Stimulated activated naive CD8-positive, alpha-beta T cell treated with anti-CD3 and anti-CD28 coated beads, Interleukin-15, Interleukin-2, amounts not matched to agents 100 ng/mL and 50 ng/mL, for 24 hours (primary cell): ENCODE data around the gene TMEM69.
A peak's percentile ranks its signal among the peaks of the same experiment; 100 is the strongest.
"Not testable (repeated sequence)": the region's sequence is repeated elsewhere in the genome, so short reads cannot be mapped to it uniquely, and the experiment has no call there.

Source experiments
- H3K27ac Mint-ChIP-seq: one replicate; pipeline ENCODE4 v1.8.0; 2021; ENCODE audit warnings: mild to moderate bottlenecking, mixed read lengths
- H3K27me3 Mint-ChIP-seq: one replicate; pipeline ENCODE4 v1.8.0; 2021; ENCODE audit warnings: mixed read lengths
- H3K36me3 Mint-ChIP-seq: one replicate; pipeline ENCODE4 v1.8.0; 2021; ENCODE audit warnings: low read depth, mixed read lengths
- H3K4me1 Mint-ChIP-seq: one replicate; pipeline ENCODE4 v1.8.0; 2021; ENCODE audit warnings: low read depth, mixed read lengths
- H3K4me3 Mint-ChIP-seq: one replicate; pipeline ENCODE4 v1.8.0; 2021; ENCODE audit warnings: mild to moderate bottlenecking, mixed read lengths
- H3K9me3 Mint-ChIP-seq: one replicate; pipeline ENCODE4 v1.8.0; 2021; ENCODE audit warnings: mixed read lengths

The TMEM69 gene

DNA sequence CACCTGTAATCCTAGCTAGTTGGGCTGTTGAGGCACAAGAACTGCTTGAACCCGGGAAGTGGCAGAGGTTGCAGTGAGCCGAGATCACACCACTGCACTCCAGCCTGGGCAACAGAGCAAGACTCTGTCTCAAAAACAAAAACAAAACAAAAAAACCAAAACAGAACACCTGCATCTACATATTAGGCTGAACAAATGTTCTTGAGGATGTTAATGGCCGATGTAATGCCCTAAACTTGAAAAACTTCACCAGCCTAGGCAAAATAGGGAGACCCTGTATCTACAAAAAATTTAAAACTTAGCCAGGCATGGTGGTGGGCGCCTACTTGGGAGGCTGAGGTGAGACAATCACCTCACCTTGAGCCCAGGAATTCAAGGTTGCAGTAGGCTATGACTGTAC, 19.5 kb upstream of the TMEM69 start:
- Mint-ChIP-seq H3K4me1 (peaks cover 50% of the 10 kb centered on the region), H3K36me3 (peaks cover 30% of the 10 kb centered on the region), H3K27me3 (no peaks in the 10 kb centered on the region), H3K27ac (no peak overlapping the region), H3K4me3 (no peak overlapping the region), H3K9me3 (no peaks in the 10 kb centered on the region)

DNA sequence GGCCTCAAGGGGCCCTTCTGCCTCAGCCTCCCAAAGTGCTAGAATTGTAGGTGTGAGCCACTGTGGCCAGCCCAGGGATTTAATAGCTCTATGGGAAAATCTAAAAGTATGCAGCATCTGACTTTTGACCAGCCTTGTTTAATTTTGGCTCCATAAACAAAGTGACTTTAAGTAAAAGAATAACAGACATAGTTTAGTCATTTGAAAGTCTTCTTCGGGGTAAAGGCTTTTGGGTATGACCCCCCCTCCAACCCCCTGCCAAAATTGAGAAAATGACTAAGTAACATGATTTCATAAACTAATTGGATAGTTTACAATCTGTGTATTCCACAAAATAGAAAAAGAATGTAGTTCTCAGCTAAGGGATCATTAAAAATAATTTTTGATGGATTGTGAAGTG, 18.6 kb upstream of the TMEM69 start:
- Mint-ChIP-seq H3K36me3 (peaks cover 38% of the 10 kb centered on the region), H3K27ac (no peak overlapping the region), H3K4me1 (peaks cover 56% of the 10 kb centered on the region), H3K9me3 (no peaks in the 10 kb centered on the region), H3K4me3 (no peak overlapping the region), H3K27me3 (no peaks in the 10 kb centered on the region)

DNA sequence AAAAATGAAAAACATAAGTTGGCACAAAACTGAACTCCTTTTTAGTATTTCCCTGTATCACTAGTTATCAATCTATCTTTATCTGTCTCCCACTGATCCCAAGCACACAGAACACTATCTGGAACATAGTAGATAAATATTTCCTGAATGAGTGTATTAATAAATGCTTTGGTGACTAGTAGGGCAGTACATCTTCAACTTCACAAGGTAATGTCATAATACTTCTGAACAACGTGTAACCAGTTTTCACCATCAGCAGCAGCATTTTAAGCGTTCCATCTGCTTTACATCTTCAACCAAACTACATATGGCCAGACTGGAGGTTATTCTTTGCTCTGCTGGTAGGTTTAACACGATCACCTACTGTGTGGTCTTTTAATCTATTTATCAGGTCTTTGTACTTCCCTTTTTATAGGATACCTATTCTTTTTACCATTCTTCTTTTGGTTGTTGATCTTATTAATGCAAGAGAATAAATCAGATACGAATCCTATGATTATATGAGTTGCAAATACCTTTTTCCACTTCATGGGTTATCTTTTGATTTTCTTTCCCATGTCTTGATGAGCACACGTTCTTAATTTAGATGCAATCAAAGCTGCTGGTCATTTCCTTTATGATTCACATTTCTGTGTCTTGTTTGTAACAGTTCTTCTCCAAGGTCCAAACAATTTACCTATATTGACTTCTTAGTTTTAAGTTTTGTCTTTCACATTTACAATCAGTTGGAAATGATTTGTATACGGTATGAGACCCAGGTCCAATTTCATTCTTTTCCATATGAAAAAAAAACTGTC, 17.9 kb upstream of the TMEM69 start:
- Mint-ChIP-seq H3K4me3 (no peak overlapping the region), H3K9me3 (no peaks in the 10 kb centered on the region), H3K27ac (peak overlapping the region; percentile 26), H3K4me1 (peaks cover 63% of the 10 kb centered on the region), H3K36me3 (peaks cover 43% of the 10 kb centered on the region), H3K27me3 (no peaks in the 10 kb centered on the region)

DNA sequence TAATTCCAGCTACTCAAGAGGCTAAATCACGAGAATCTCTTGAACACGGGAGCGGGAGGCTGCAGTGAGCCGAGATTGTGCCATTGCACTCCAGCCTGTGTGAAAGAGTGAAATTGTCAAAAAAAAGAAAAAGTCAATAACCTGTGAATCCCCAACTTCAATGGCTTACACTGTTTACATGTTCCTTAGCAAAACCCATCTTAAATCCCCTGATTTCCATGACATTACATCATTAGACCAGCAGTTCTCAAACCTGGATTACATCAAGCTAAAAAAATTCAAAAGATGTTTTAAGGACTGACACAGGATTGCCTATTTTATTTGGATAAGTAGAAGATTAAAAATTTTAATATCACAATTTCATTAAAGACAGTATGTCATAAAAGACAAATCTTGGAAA, 14.0 kb upstream of the TMEM69 start:
- Mint-ChIP-seq H3K27ac (no peak overlapping the region), H3K4me3 (no peak overlapping the region), H3K9me3 (no peaks in the 10 kb centered on the region), H3K27me3 (no peaks in the 10 kb centered on the region), H3K4me1 (peaks cover 82% of the 10 kb centered on the region), H3K36me3 (peaks cover 30% of the 10 kb centered on the region)

DNA sequence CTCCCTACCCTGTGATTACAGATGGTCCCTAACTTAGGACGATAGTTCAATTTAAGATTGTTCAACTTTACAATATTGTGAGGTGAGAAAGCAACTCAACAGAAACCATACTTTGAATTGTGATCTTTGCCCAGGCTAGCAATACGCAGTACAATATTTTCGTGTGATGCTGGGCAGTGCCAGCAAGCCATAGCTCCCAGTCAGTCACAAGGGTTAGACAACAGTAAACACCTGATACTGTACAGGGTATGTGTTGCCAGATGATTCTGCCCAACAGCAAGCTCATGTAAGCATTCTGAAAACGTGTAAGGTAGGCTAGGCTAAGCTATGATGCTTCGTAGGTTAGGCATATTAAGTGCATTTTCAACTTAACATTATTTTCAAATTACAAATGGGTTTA, 13.5 kb upstream of the TMEM69 start:
- no peak overlapping the region for H3K27ac Mint-ChIP-seq
- no peak overlapping the region for H3K4me3 Mint-ChIP-seq
- H3K4me1 Mint-ChIP-seq: peaks cover 82% of the 10 kb centered on the region
- peaks cover 30% of the 10 kb centered on the region for H3K36me3 Mint-ChIP-seq
- no peaks in the 10 kb centered on the region for H3K9me3 Mint-ChIP-seq
- no peaks in the 10 kb centered on the region for H3K27me3 Mint-ChIP-seq

DNA sequence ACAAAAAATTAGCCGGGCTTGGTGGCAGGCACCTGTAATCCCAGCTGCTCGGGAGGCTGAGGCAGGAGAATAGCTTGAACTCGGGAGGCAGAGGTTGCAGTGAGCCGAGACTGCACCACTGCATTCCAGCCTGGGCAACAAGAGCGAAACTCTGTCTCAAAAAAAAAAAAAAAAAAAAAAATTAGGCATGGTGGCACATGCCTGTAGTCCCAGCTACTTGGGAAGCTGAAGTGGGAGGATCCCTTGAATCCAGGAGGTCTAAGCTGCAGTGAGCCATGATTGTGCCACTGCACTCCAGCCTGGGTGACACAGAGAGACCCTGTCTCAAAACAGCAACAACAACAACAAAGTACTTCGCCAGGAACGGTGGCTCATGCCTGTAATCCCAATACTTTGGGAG, 11.4 kb upstream of the TMEM69 start:
- peaks cover 39% of the 10 kb centered on the region for H3K36me3 Mint-ChIP-seq
- peaks cover 90% of the 10 kb centered on the region for H3K4me1 Mint-ChIP-seq
- H3K4me3 Mint-ChIP-seq, H3K9me3 Mint-ChIP-seq, H3K27me3 Mint-ChIP-seq: not testable (repeated sequence)
- H3K27ac Mint-ChIP-seq: peak overlapping the region; percentile 48

DNA sequence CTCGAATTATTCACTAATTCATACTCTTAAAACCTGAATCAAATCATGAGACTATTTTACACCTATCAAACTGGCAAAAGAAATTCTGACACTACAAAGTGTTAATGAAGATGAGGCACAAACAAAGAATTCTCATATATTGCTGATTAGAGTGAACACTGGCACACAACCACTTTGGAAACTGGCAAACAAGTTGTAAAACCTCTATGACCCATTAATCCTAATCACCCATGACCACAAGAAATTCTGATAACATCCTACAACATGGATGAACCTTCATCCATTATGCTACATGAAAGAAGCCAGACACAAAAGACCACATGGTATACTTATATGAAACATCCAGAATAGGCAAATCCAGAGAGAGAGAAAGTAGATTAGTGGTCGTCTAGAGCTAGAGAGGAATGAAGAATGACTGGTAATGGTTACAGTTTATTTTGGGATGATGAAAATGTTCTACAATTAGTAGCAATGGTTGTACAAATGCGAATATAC, 10.2 kb upstream of the TMEM69 start:
- Mint-ChIP-seq H3K4me3 (no peak overlapping the region), H3K27me3 (no peaks in the 10 kb centered on the region), H3K9me3 (no peaks in the 10 kb centered on the region), H3K36me3 (peaks cover 34% of the 10 kb centered on the region), H3K4me1 (peaks cover 94% of the 10 kb centered on the region), H3K27ac (no peak overlapping the region)

DNA sequence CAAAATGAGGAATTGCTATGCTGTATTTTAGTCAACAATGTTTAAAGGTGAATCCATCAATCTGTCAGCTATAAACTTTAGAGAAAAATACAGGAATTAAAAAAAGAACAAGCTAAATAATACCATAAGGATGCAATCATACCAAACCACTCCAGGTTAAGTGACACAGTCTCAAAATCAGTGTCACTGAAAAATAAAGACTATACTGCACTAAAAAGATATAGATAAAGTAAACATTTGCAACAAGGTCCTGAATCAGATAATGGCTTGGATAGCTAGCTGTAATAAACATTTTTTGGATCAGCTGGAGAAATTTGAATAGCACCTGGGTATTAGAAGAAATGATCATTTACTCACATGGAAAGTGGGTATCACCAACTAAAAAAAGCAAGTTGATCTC, 9.5 kb upstream of the TMEM69 start:
- H3K36me3 Mint-ChIP-seq: peaks cover 27% of the 10 kb centered on the region
- H3K4me1 Mint-ChIP-seq: peaks cover 89% of the 10 kb centered on the region
- H3K27ac Mint-ChIP-seq: no peak overlapping the region
- no peaks in the 10 kb centered on the region for H3K27me3 Mint-ChIP-seq
- no peaks in the 10 kb centered on the region for H3K9me3 Mint-ChIP-seq
- no peak overlapping the region for H3K4me3 Mint-ChIP-seq

DNA sequence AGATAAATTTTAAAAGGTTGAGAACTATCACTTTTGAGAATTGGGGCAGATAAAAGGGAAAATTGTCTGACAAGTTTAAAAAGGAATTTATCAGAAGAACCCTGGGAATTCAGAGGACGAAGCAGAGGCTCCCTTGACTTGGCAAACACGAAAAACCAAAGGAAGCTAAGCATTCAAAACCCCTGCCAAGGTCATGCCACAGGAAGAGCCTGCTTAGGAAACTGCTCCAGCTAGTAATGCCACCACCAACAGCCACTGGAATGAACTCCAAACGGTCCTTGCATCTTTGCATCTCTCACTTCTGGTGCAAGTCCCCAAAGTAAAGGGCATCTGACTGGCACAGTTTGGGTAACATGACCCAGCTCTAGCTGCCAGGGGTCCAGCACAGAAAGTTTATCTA, 8.9 kb upstream of the TMEM69 start:
- Mint-ChIP-seq H3K27me3 (no peaks in the 10 kb centered on the region), H3K27ac (no peak overlapping the region), H3K4me3 (no peak overlapping the region), H3K4me1 (peaks cover 85% of the 10 kb centered on the region), H3K9me3 (no peaks in the 10 kb centered on the region), H3K36me3 (peaks cover 21% of the 10 kb centered on the region)

DNA sequence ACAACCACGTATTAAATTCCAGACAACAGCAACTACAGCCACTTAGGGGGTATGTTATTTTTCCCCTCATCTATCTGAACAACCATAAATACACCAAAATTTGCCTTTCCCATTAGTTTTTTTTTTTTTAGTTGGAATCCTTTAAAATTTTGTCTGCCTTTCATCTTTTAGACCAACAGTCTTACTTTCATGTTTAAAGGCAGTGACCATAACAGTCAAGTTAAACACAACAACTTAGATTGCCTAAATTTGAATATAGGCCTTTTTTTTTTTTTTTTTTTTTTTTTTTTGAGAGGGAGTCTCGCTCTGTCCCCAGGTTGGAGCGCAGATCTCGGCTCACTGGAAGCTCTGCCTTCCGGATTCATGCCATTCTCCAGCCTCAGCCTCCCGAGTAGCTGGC, 5.0 kb upstream of the TMEM69 start:
- Mint-ChIP-seq H3K9me3 (no peaks in the 10 kb centered on the region), H3K27me3 (no peaks in the 10 kb centered on the region), H3K36me3 (peaks cover 20% of the 10 kb centered on the region), H3K4me1 (peaks cover 67% of the 10 kb centered on the region), H3K27ac (no peak overlapping the region), H3K4me3 (no peak overlapping the region)

DNA sequence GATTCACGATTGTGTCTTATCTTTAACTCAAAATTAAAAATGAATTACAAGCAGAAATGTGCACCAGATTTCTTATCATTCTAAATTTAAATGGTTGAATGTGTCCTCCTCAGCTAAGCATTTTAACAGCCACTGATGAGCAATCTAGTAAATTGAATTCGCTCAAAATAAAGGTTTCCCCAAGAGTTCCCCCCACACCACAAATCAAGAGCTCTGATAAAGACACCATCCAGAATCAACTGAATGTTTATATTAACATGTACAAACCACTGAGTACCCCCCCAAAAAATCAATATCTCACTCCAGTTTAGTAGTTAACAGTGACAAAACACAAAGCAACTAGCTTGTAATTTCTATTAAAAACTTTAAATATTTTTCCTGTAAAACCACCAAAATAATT, 3.6 kb upstream of the TMEM69 start:
- no peak overlapping the region for H3K27ac Mint-ChIP-seq
- peaks cover 61% of the 10 kb centered on the region for H3K4me1 Mint-ChIP-seq
- H3K4me3 Mint-ChIP-seq: peak overlapping the region; percentile 97
- peaks cover 24% of the 10 kb centered on the region for H3K36me3 Mint-ChIP-seq
- H3K9me3 Mint-ChIP-seq: no peaks in the 10 kb centered on the region
- no peaks in the 10 kb centered on the region for H3K27me3 Mint-ChIP-seq

DNA sequence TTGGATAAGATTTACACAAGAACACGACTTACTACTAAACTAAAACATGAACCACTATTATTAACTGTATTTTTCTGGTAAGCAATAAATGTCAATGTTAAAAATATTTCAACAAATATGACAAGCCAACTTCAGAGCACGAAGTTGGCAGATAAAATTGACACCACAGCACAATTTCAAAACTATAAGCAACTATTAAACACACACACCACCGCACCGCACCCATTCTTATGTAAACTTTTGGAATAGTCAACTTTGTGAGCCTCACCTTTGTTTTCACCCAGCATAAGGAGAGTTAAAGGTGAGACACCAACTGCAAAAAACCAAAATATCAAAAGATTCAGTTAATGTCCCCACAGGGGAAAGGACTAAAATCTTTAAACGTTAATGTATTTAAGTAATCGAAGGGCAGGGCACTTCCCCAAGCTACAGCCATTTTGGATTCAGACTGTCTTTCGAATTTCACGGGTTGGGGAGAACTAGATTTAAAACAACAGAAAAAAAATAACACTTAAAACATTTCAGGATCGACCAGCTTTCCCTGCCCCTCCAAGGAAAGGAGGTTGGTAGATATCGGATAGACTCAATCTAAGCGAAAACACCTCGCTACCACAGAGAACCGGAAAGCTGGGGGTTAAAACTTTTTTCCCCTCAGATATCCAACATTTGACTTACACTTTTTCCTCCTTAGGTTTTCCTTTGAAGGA, 2.5 kb upstream of the TMEM69 start:
- H3K4me1 Mint-ChIP-seq: peaks cover 61% of the 10 kb centered on the region
- H3K4me3 Mint-ChIP-seq: peak overlapping the region; percentile 97
- H3K27ac Mint-ChIP-seq: peak overlapping the region; percentile 96
- no peaks in the 10 kb centered on the region for H3K9me3 Mint-ChIP-seq
- peaks cover 31% of the 10 kb centered on the region for H3K36me3 Mint-ChIP-seq
- no peaks in the 10 kb centered on the region for H3K27me3 Mint-ChIP-seq

DNA sequence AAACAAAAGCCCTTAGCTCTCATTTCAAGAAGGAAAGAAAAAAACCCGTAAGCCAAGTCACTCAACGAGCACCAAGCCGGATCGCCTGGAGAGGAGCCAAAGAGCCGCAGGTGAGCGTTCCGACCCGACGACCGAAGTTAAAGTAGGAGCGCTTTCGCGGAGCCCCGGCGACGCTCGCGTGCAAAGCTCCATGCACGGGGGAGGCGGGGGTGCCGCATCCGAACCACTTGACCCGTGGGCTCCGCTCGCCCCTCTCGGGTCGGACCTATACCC, 2.0 kb upstream of the TMEM69 start:
- H3K27me3 Mint-ChIP-seq: no peaks in the 10 kb centered on the region
- H3K27ac Mint-ChIP-seq: peak overlapping the region; percentile 96
- H3K4me3 Mint-ChIP-seq: peak overlapping the region; percentile 97
- H3K36me3 Mint-ChIP-seq: peaks cover 31% of the 10 kb centered on the region
- H3K9me3 Mint-ChIP-seq: no peaks in the 10 kb centered on the region
- peaks cover 61% of the 10 kb centered on the region for H3K4me1 Mint-ChIP-seq

DNA sequence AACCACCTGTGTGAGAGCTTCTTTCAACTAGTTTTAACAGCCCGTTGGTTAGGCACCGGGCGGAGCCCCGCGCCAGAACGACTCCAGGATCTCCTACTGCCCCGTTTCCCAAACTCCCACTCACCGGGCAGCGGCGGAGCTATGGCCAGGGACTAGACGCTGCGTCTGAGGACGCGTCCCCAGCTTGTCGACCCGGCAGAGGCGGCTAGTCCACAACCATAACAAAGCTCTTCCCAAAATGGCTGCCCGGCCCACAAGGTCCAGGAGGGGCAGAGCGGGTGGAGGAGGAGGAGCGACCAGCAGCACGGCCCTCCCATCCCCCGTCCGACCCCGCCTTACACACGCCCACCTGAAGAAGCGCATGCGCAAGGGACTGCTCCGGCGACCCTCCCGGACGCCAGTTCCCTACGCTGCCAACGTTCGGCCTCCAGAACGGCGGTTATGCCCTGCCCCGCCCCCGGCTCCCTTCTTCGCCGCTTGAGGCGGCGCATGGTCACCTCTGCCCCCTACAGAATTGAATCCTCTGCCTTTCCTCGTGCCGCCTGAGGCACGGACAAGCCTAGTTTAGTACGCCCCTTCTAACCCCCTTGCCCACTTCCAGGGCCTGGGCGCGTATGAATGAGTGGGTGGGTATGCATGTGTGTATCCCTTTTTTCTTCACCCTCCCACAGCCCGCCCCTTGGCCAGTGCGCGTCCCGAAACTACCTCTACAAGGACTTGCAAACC, 1.5 kb upstream of the TMEM69 start, which contains the start of gene GPBP1L1:
Gene GPBP1L1 (minus strand): TSS at position 246 of the 726 bp plus-strand sequence. CDS start 27,446 bp downstream, outside the sequence.
- Mint-ChIP-seq H3K36me3 (peaks cover 33% of the 10 kb centered on the region), H3K9me3 (no peaks in the 10 kb centered on the region), H3K4me3 (peak within 1 kb of the TSS; percentile 97), H3K4me1 (peaks cover 60% of the 10 kb centered on the region), H3K27ac (peak within 1 kb of the TSS; percentile 96), H3K27me3 (no peaks in the 10 kb centered on the region)
